Mesothelial cell of epicardium (in vitro differentiated cells): Measurements from ENCODE around the gene SLC35A4. TPM values are rescaled to one million over a fixed set of nuclear protein-coding genes. Genes with fewer than 3 reads are reported as not detected.

Experiments used
- DNase-seq, 2 experiments: peaks; one replicate each; pipeline ENCODE4 v3.0.0; 2021; ENCODE audit warnings: low spot score in 2 of 2; ENCODE audit not compliant: unreplicated experiment in 2 of 2
- H3K27ac Mint-ChIP-seq: 2 replicates; pipeline ENCODE4 v1.8.0; 2021; ENCODE audit warnings: mixed read lengths
- H3K27me3 Mint-ChIP-seq: 2 replicates; pipeline ENCODE4 v1.8.0; 2021; ENCODE audit warnings: low read depth, mixed read lengths
- H3K36me3 Mint-ChIP-seq: 2 replicates; pipeline ENCODE4 v1.8.0; 2021; ENCODE audit warnings: mixed read lengths
- H3K4me1 Mint-ChIP-seq: 2 replicates; pipeline ENCODE4 v1.8.0; 2021; ENCODE audit warnings: mixed read lengths
- H3K4me3 Mint-ChIP-seq: 2 replicates; pipeline ENCODE4 v1.8.0; 2021; ENCODE audit warnings: mild to moderate bottlenecking, moderate library complexity, mixed read lengths
- H3K9me3 Mint-ChIP-seq: 2 replicates; pipeline ENCODE4 v1.8.0; 2021; ENCODE audit warnings: mixed read lengths
- CTCF ChIP-seq: fragments of 200-600 bp; sonication (generic); IDR thresholded peaks from one replicate; pipeline ENCODE4 v1.5.0; 2021; ENCODE audit warnings: antibody characterized with exemption; ENCODE audit not compliant: unreplicated experiment
- total RNA-seq: library from RNA; stranded (reverse); gene quantifications from 3 replicates; pipeline ENCODE4 v1.2.1, GENCODE V29; 2021

Gene SLC35A4
- total RNA-seq, 1 donor from 2014 or later: 61.5 TPM

GRCh38 chr5:140555747-140556312 is 8.8 kb upstream of the SLC35A4 start:
- Mint-ChIP-seq H3K9me3 (no peaks in the 10 kb centered on the region), H3K27ac (peak overlapping the region; percentile 50), H3K27me3 (no peaks in the 10 kb centered on the region), H3K4me3 (peak overlapping the region; percentile 88), H3K36me3 (peaks cover 6% of the 10 kb centered on the region), H3K4me1 (peaks cover 23% of the 10 kb centered on the region)
- no peak for TF ChIP-seq CTCF
- DNase-seq: no peak

DNA sequence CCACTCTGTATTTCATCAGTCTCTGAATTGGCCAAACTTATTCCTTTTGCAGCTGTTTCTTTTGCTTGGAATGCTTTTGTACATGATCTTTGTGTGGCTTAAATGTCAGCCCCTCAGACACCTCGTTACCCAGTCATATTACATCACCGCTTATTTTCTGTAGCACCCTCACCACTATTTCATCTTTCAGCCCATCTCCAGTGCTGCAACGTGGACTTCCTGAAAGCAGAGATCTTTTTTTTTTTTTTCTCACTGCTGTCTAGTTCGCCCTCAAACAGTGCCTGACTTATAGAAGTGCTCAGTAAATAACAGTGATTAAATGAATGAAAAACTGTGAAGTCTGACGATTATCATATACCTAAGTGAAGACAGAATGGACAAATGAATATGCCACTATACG is 8.2 kb upstream of the SLC35A4 start:
- TF ChIP-seq CTCF: no peak
- H3K4me3 Mint-ChIP-seq: peak overlapping the region; percentile 88
- H3K9me3 Mint-ChIP-seq: no peaks in the 10 kb centered on the region
- no peak for DNase-seq
- no peaks in the 10 kb centered on the region for H3K27me3 Mint-ChIP-seq
- H3K4me1 Mint-ChIP-seq: peaks cover 23% of the 10 kb centered on the region
- H3K36me3 Mint-ChIP-seq: peaks cover 5% of the 10 kb centered on the region
- peak overlapping the region; percentile 96 for H3K27ac Mint-ChIP-seq

GRCh38 chr5:140557136-140557805 is 7.4 kb upstream of the SLC35A4 start, which contains the start of gene SRA1:
TSS of gene SRA1 (minus strand) at chr5:140557473. CDS start at chr5:140557452, 21 bp downstream.
- no peaks in the 10 kb centered on the region for H3K9me3 Mint-ChIP-seq
- peak within 1 kb of the TSS; percentile 96 for H3K27ac Mint-ChIP-seq
- peak within 1 kb of the TSS; percentile 88 for H3K4me3 Mint-ChIP-seq
- peaks cover 23% of the 10 kb centered on the region for H3K4me1 Mint-ChIP-seq
- no peaks in the 10 kb centered on the region for H3K27me3 Mint-ChIP-seq
- peak; percentile 83 to 94 for DNase-seq
- TF ChIP-seq CTCF: no peak
- H3K36me3 Mint-ChIP-seq: peaks cover 5% of the 10 kb centered on the region

- Mint-ChIP-seq H3K36me3 (peaks cover 2% of the 10 kb centered on the region), H3K9me3 (no peaks in the 10 kb centered on the region), H3K4me1 (peaks cover 26% of the 10 kb centered on the region), H3K4me3 (peak overlapping the region; percentile 88), H3K27me3 (no peaks in the 10 kb centered on the region), H3K27ac (peak overlapping the region; percentile 96)
- TF ChIP-seq CTCF: no peak
- no peak for DNase-seq
Observed at GRCh38 chr5:140557965-140558364, 6.7 kb upstream of the SLC35A4 start.

- Mint-ChIP-seq H3K9me3 (no peaks in the 10 kb centered on the region), H3K27ac (peak overlapping the region; percentile 96), H3K4me3 (no peak overlapping the region), H3K27me3 (no peaks in the 10 kb centered on the region), H3K36me3 (peaks cover 2% of the 10 kb centered on the region), H3K4me1 (peaks cover 29% of the 10 kb centered on the region)
- TF ChIP-seq CTCF: no peak
- no peak for DNase-seq
Observed at GRCh38 chr5:140558542-140558941, 6.1 kb upstream of the SLC35A4 start.
